Measurements from ENCODE around the gene DACT3. TPM values are rescaled to one million over a fixed set of nuclear protein-coding genes. Genes with fewer than 3 reads are reported as not detected.
A peak's percentile ranks its signal among the peaks of the same experiment; 100 is the strongest.

The DACT3 gene
- total RNA-seq, 1 donor from 2014 or later = 104 TPM

DNA sequence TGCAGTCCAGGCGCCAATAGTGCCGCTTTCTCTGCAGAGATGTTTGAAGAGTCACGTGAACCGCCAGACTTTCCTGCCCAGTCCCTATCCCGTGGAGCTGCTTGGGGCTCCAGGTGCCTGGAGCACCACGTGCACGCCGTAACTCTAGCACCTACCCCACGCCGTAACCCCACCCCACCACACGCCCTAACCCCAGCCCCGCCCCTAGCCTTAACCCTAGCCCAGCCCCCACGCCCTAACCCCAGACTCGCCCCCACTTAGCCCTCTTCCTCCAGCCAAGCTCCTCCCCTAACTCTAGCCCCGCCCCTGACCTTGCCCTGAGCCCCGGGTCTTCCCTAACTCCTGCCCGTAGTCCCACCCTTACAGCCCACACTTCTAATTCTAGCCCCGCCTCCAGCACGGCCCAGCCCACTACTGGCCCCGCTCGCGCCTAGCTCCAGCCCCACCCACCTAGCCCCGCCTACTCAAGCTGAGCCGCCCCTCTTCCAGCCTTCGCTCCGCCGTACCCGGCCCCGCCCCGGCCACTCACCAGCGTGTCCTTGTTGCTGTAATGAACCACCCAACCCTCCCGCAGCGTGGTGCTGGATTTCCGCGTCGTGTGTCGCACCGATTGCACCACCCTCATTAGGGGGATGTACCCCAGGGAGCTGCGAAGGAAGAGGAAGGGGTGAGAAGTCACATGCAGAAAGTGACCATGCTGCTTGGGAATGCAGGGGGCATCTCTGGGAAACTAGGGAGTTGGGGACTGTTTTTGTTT is 36.4 kb upstream of the DACT3 start:
- peaks cover 85 to 88% of the 10 kb centered on the region in 2 donors for H3K36me3 ChIP-seq
- intact Hi-C loops (cut with DNase I) = no loop called here
- H3K4me3 ChIP-seq = peak overlapping the region in 1 of 2 donors; percentile 3
- DNase-seq (ENCODE audit: low spot score in 2 of 2) = peak in 1 of 2 donors; percentile 87
- no peaks in the 10 kb centered on the region for H3K9me3 ChIP-seq
- no peak overlapping the region for H3K27ac ChIP-seq
- TF ChIP-seq, protein P1, sequence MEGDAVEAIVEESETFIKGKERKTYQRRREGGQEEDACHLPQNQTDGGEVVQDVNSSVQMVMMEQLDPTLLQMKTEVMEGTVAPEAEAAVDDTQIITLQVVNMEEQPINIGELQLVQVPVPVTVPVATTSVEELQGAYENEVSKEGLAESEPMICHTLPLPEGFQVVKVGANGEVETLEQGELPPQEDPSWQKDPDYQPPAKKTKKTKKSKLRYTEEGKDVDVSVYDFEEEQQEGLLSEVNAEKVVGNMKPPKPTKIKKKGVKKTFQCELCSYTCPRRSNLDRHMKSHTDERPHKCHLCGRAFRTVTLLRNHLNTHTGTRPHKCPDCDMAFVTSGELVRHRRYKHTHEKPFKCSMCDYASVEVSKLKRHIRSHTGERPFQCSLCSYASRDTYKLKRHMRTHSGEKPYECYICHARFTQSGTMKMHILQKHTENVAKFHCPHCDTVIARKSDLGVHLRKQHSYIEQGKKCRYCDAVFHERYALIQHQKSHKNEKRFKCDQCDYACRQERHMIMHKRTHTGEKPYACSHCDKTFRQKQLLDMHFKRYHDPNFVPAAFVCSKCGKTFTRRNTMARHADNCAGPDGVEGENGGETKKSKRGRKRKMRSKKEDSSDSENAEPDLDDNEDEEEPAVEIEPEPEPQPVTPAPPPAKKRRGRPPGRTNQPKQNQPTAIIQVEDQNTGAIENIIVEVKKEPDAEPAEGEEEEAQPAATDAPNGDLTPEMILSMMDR (IDR thresholded peaks at IDR 0.05) = no peak
- no peaks in the 10 kb centered on the region for H3K4me1 ChIP-seq
- no peaks in the 10 kb centered on the region for H3K27me3 ChIP-seq

- no peak overlapping the region for H3K27ac ChIP-seq
Measured at GRCh38 chr19:46696866-46697203, 35.9 kb upstream of the DACT3 start.

GRCh38 chr19:46696052-46696451 is 35.1 kb upstream of the DACT3 start:
- no peaks in the 10 kb centered on the region for H3K27me3 ChIP-seq
- H3K27ac ChIP-seq = no peak overlapping the region
- DNase-seq (ENCODE audit: low spot score in 2 of 2) = no peak
- no peak overlapping the region for H3K4me3 ChIP-seq
- no peaks in the 10 kb centered on the region for H3K9me3 ChIP-seq
- TF ChIP-seq, protein P1 (IDR thresholded peaks at IDR 0.05) = no peak
- H3K4me1 ChIP-seq = no peaks in the 10 kb centered on the region
- H3K36me3 ChIP-seq = peaks cover 85 to 88% of the 10 kb centered on the region in 2 donors
- intact Hi-C loops (cut with DNase I) = no loop called here

More at GRCh38 chr19:46696866-46697203, 35.9 kb upstream of the DACT3 start:
- no peaks in the 10 kb centered on the region for H3K9me3 ChIP-seq
- H3K4me3 ChIP-seq = no peak overlapping the region
- peaks cover 85 to 88% of the 10 kb centered on the region in 2 donors for H3K36me3 ChIP-seq
- no peaks in the 10 kb centered on the region for H3K27me3 ChIP-seq
- DNase-seq (ENCODE audit: low spot score in 2 of 2) = no peak
- intact Hi-C loops (cut with DNase I) = no loop called here
- H3K4me1 ChIP-seq = no peaks in the 10 kb centered on the region
- TF ChIP-seq, protein P1 (IDR thresholded peaks at IDR 0.05) = no peak

DNA sequence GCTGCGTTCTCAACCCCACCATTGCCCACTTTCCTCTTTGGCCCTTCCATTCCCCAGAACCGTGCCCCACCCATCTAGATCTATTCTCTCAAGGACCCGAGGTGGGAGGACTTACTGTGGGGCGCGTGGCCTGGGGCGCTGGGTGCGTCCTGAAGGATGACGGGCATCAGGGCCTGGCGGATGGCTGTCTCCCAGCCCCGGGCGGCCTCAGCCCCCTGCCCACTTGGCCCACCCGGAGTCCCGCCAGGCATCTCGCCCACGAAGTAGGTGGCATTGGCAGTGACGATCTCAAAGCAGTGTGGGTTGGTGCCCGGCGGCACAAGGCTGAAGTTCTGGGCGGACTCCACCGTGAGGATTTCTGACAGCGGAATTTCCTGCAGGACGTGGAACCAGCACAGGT is 32.8 kb upstream of the DACT3 start:
- Histone ChIP-seq H3K27me3 (no peaks in the 10 kb centered on the region), H3K4me1 (no peaks in the 10 kb centered on the region), H3K9me3 (no peaks in the 10 kb centered on the region), H3K36me3 (peaks cover 87 to 89% of the 10 kb centered on the region in 2 donors), H3K4me3 (no peak overlapping the region), H3K27ac (no peak overlapping the region)
- no peak for DNase-seq (ENCODE audit: low spot score in 2 of 2)
- TF ChIP-seq, protein P1 (IDR thresholded peaks at IDR 0.05) = no peak
- intact Hi-C loops (cut with DNase I) = no loop called here

- Histone ChIP-seq H3K4me1 (no peaks in the 10 kb centered on the region), H3K9me3 (no peaks in the 10 kb centered on the region), H3K4me3 (no peak overlapping the region), H3K27ac (no peak overlapping the region), H3K27me3 (no peaks in the 10 kb centered on the region), H3K36me3 (peaks cover 86 to 87% of the 10 kb centered on the region in 2 donors)
- intact Hi-C loops (cut with DNase I) = no loop called here
- no peak for DNase-seq (ENCODE audit: low spot score in 2 of 2)
- TF ChIP-seq, protein P1 (IDR thresholded peaks at IDR 0.05) = no peak
Measured at GRCh38 chr19:46692918-46693722, 32.1 kb upstream of the DACT3 start.

All from ascending aorta (tissue), 2 donors.